Astrocyte (in vitro differentiated cells and primary cell): ENCODE results near the gene RAB40B. TPM values are rescaled to one million over a fixed set of nuclear protein-coding genes. Genes with fewer than 3 reads are reported as not detected.

Experiments
- DNase-seq: peaks from one replicate; pipeline ENCODE4 v3.0.0-alpha.2; 2010; ENCODE audit warnings: low read depth
- FAIRE-seq: peaks from 2 replicates; lab custom pipeline; 2011; peaks lifted over from hg19 to GRCh38; lab: Jason Lieb, UNC
- H2AFZ ChIP-seq: 2 replicates; pipeline ENCODE4 v1.6.0; 2012; ENCODE audit warnings: low read depth, low read length, inconsistent platforms
- H3K27ac ChIP-seq: 2 replicates; pipeline ENCODE4 v1.5.1; 2011; ENCODE audit warnings: low read depth, low read length, inconsistent platforms
- H3K27me3 ChIP-seq: 2 replicates; pipeline ENCODE4 v1.6.0; 2011; ENCODE audit warnings: low read length, inconsistent platforms; ENCODE audit not compliant: insufficient read depth
- H3K36me3 ChIP-seq: 2 replicates; pipeline ENCODE4 v1.5.1; 2011; ENCODE audit warnings: low read length, inconsistent platforms; ENCODE audit not compliant: insufficient read depth
- H3K4me1 ChIP-seq: 2 replicates; pipeline ENCODE4 v1.5.1; 2011; ENCODE audit warnings: low read length, inconsistent platforms; ENCODE audit not compliant: insufficient read depth
- H3K4me2 ChIP-seq: 2 replicates; pipeline ENCODE4 v1.6.0; 2012; ENCODE audit warnings: low read length, inconsistent platforms
- H3K4me3 ChIP-seq: 2 replicates; pipeline ENCODE4 v1.5.1; 2011; ENCODE audit warnings: low read depth, mild to moderate bottlenecking, low read length, inconsistent platforms; ENCODE audit not compliant: insufficient read depth
- H3K79me2 ChIP-seq: 2 replicates; pipeline ENCODE4 v1.6.0; 2012; ENCODE audit warnings: mild to moderate bottlenecking, low read length, inconsistent platforms; ENCODE audit not compliant: insufficient read depth
- H3K9ac ChIP-seq: 2 replicates; pipeline ENCODE4 v1.6.0; 2012; ENCODE audit warnings: mild to moderate bottlenecking, low read length, inconsistent platforms
- H3K9me3 ChIP-seq: 2 replicates; pipeline ENCODE4 v1.5.1; 2012; ENCODE audit warnings: low read depth, mild to moderate bottlenecking, low read length, inconsistent platforms; ENCODE audit not compliant: insufficient read depth
- H4K20me1 ChIP-seq: 2 replicates; pipeline ENCODE4 v1.6.0; 2012; ENCODE audit warnings: low read length, inconsistent platforms; ENCODE audit not compliant: insufficient read depth
- H3K27ac Mint-ChIP-seq: one replicate; pipeline ENCODE4 v1.8.0; 2021; ENCODE audit warnings: mild to moderate bottlenecking, mixed read lengths; ENCODE audit not compliant: unreplicated experiment
- H3K27me3 Mint-ChIP-seq: one replicate; pipeline ENCODE4 v1.8.0; 2021; ENCODE audit warnings: low read depth, mixed read lengths; ENCODE audit not compliant: unreplicated experiment
- H3K36me3 Mint-ChIP-seq: one replicate; pipeline ENCODE4 v1.8.0; 2021; ENCODE audit warnings: low read depth, mixed read lengths; ENCODE audit not compliant: unreplicated experiment
- H3K4me1 Mint-ChIP-seq: one replicate; pipeline ENCODE4 v1.8.0; 2021; ENCODE audit warnings: low read depth, mixed read lengths; ENCODE audit not compliant: unreplicated experiment
- H3K4me3 Mint-ChIP-seq: one replicate; pipeline ENCODE4 v1.8.0; 2021; ENCODE audit warnings: mild to moderate bottlenecking, moderate library complexity, mixed read lengths; ENCODE audit not compliant: unreplicated experiment
- H3K9me3 Mint-ChIP-seq: one replicate; pipeline ENCODE4 v1.8.0; 2021; ENCODE audit warnings: mild to moderate bottlenecking, mixed read lengths; ENCODE audit not compliant: unreplicated experiment
- CTCF ChIP-seq: IDR thresholded peaks from 2 replicates; pipeline ENCODE4 v1.5.1; 2011; ENCODE audit warnings: low read depth, mild to moderate bottlenecking, inconsistent platforms, low read length, moderate library complexity; ENCODE audit not compliant: insufficient read depth
- EZH2 ChIP-seq: IDR thresholded peaks from 2 replicates; pipeline ENCODE4 v1.6.1; 2012; ENCODE audit warnings: mild to moderate bottlenecking, low read length, inconsistent platforms; ENCODE audit not compliant: insufficient read depth
- total RNA-seq: library from RNA; stranded (reverse); gene quantifications from 2 replicates; pipeline ENCODE4 v1.2.1, GENCODE V29; 2021

The RAB40B gene
- total RNA-seq, 1 donor from 2014 or later, result 15.8 TPM

GRCh38 chr17:82613283-82614094, 85.0 kb downstream of the RAB40B start:
- Mint-ChIP-seq H3K9me3 (no peaks in the 10 kb centered on the region), H3K4me1 (peaks cover 5% of the 10 kb centered on the region), H3K4me3 (no peak overlapping the region), H3K27me3 (no peaks in the 10 kb centered on the region), H3K36me3 (peaks cover 17% of the 10 kb centered on the region), H3K27ac (no peak overlapping the region)
- FAIRE-seq, result no peak
- Histone ChIP-seq H3K4me1 (no peaks in the 10 kb centered on the region), H3K9me3 (no peaks in the 10 kb centered on the region), H3K27me3 (no peaks in the 10 kb centered on the region), H3K4me2 (no peak overlapping the region), H2AFZ (no peak overlapping the region), H3K79me2 (no peaks in the 10 kb centered on the region), H3K4me3 (no peak overlapping the region), H3K27ac (no peak overlapping the region), H3K36me3 (peaks cover 20% of the 10 kb centered on the region), H4K20me1 (peaks cover 24% of the 10 kb centered on the region), H3K9ac (no peak overlapping the region)
- no peak for TF ChIP-seq CTCF
- no peak for TF ChIP-seq EZH2
- DNase-seq, result no peak

- FAIRE-seq (no peak), DNase-seq (peak; percentile 30)
- Histone ChIP-seq H2AFZ (no peak overlapping the region), H3K4me2 (no peak overlapping the region), H3K9me3 (no peaks in the 10 kb centered on the region), H3K27me3 (no peaks in the 10 kb centered on the region), H4K20me1 (peaks cover 17% of the 10 kb centered on the region), H3K79me2 (peaks cover 4% of the 10 kb centered on the region), H3K9ac (no peak overlapping the region), H3K4me1 (no peaks in the 10 kb centered on the region), H3K4me3 (no peak overlapping the region), H3K36me3 (peaks cover 18% of the 10 kb centered on the region), H3K27ac (no peak overlapping the region)
- Mint-ChIP-seq H3K4me3 (peak overlapping the region; percentile 1), H3K4me1 (peaks cover 8% of the 10 kb centered on the region), H3K36me3 (peaks cover 14% of the 10 kb centered on the region), H3K27ac (no peak overlapping the region), H3K9me3 (no peaks in the 10 kb centered on the region), H3K27me3 (no peaks in the 10 kb centered on the region)
- TF ChIP-seq EZH2 (no peak), CTCF (no peak)
Observed at GRCh38 chr17:82611140-82612058, 87.1 kb downstream of the RAB40B start.
